ENCODE measurements around the gene ERV3-1. TPM values are rescaled to one million over a fixed set of nuclear protein-coding genes. Genes with fewer than 3 reads are reported as not detected.
"Not testable (repeated sequence)": the region's sequence is repeated elsewhere in the genome, so short reads cannot be mapped to it uniquely, and the experiment has no call there.

Gene ERV3-1
- total and polyA plus RNA-seq, 9 of the 15 experiments (the other 6 are each of a cell fraction or from before 2014, with no cell fraction given): 10.2 to 30.0 (median 22.0) TPM

- peak; percentile 47; the same call in 1 of the 2 replicates for TF ChIP-seq ATF3 (IDR thresholded peaks at IDR 0.05)
- TF ChIP-seq ATF3 (CRISPR knock-in tag; conservative IDR thresholded peaks at IDR 0.05): not testable (repeated sequence)
- TF ChIP-seq CBFB (CRISPR knock-in tag; IDR thresholded peaks at IDR 0.05): peak; percentile 71; the same call in 1 of the 2 replicates
- peak; percentile 63 for TF ChIP-seq CREM (IDR thresholded peaks at IDR 0.05; ENCODE audit: low read depth)
- TF ChIP-seq ZBTB2 (IDR thresholded peaks at IDR 0.05): peak; percentile 22; the same call in 1 of the 2 replicates
- TF ChIP-seq ADNP (tag; IDR thresholded peaks at IDR 0.05): peak; percentile 35; the same call in 1 of the 2 replicates
- TF ChIP-seq ZNF592 (IDR thresholded peaks at IDR 0.05): peak; percentile 90
- peak; percentile 81; the same call in 1 of the 2 replicates for TF ChIP-seq CBX5 (IDR thresholded peaks at IDR 0.05; ENCODE audit: borderline replicate concordance, low read depth)
- TF ChIP-seq TAL1 (IDR thresholded peaks at IDR 0.05): peak; percentile 95
- TF ChIP-seq MAX (CRISPR knock-in tag; IDR thresholded peaks at IDR 0.05): peak; percentile 65
- peak; percentile 71 for TF ChIP-seq STAT5A (IDR thresholded peaks at IDR 0.05; ENCODE audit: borderline replicate concordance, low read length)
- TF ChIP-seq ZMIZ1 (IDR thresholded peaks at IDR 0.05; ENCODE audit: low read depth in 2 of 2, low read length in 2 of 2): peak in 1 of 2 experiments; percentile 86; a peak in 2 of 4 replicates
- peak in 1 of 2 experiments; percentile 72; a peak in 1 of 4 replicates for TF ChIP-seq MLLT1 (IDR thresholded peaks at IDR 0.05)
These were observed 61.6 kb downstream of the ERV3-1 start (continued) for GRCh38 chr7:64944667-64945502.

Data from K562 (cell line).